ENCODE measurements around the gene GOSR2.
"Not testable (repeated sequence)": the region's sequence is repeated elsewhere in the genome, so short reads cannot be mapped to it uniquely, and the experiment has no call there.

GOSR2 gene

DNA sequence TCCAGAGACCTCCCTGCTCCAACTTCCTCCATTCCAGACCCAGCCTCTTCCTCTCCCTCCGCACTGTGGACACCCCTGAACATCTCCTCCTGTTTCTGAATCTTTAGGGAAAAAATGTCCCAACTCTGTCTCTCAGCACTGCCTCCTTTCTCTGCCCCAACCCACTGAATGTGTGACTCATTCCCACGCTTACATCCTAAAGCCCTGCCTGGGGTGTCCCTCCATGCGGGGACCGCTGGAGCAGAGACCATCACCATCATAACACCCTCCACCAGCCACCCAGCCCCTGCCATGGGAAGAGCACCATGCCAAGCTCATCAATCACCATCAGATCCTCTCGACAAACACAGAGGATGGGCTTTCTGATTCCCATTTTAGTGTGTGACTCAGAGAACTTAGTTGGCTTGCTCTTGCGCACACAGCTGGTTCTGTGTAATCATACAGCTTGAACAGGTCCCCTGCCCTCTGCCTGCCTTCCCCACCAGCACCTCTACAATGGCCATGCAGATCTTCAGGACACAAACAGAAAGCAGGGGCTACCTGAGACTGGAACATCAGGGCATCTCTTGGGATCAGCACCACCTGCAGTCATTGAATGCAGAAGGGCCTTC lies 45.4 kb downstream of the GOSR2 start:
- DNase-seq, result no peak

DNA sequence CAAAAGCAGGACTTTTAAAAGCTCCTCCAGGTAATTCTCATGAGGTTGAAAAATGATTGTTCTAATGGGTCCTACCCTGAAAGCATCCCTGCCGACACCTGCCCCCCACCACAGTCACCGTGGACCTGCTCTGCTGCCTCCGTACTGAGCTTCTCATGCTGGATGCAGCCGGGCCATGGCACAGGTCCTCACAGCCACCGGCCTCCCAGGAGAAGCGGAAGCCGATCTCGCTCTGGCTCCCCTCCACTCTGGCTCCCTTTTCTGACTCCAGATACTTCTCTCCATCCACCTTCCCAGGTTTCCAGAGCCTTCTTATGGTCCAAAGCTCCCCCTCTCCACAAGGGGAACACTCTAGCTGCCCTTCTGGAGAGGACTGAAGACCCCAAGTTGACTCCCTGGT lies 45.9 kb downstream of the GOSR2 start:
- no peak for DNase-seq

DNA sequence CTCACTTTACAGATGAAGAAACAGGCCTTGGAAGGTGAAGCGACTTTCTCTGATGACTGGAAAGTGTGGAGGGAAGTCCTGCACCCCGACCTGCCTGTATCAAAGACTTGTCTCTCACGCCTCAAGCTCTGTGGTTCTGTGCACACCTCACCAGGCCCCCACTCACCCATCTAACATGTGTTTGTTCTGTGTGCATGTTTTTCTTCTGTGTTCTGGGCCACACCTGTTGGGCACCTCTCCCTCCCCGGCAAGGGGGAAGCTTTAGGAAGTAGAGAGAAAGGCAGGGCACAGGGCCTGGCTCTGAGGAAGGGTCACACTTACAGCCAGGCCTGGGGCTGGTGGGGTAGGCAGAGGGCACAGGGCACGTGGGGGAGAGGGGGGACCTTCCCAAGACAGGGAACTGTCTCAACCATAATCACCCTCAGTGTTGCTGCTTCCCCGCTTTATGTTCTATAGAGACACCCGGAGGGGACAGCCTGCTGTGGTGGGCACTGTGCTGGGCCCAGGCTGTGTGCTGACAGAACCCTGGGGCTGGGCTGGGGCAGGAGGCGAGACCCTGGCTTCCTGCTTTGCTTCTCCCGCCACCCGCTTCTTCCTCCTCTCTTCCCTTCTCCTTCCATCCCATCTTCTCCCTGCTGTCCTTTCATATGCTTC lies 48.8 kb downstream of the GOSR2 start:
- no peak for DNase-seq

DNA sequence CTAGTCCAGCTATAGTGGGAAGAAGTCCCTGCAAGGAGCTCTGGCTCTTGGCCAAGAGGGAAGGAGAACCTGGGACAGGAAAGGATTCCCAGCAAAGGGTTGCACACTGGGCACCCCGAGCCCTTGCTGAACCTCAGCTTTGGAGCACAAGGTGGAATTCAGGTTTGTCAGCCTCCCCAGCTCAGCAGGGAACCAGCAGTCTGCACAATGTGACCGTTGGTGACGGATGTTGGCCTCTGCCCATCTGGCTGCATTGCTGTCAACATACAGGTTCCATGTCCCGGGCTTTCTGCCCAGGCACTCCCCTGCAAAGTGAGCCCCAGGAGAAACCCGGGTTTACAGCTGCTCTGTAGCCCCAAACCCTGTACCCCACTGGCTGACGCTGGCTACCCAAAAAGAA lies 49.4 kb downstream of the GOSR2 start:
- no peak for DNase-seq

DNA sequence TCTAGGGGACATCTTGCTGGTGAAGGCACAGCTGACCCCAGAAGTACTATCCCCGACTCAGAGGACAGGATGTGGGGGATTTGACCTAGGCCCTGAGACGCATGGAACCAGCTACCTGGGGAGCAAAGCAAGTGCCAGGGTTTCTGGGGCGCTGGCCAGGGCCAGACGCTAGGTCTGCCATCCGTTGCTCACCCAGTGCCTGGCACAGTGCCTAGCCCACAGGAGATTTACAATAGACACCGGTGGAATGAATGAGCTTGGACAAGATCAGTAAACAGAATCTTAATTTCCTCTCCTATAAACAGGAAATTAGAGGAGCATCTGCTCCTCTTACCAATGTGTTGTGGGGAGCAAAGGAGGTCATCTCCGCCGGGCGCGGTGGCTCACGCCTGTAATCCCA lies 51.1 kb downstream of the GOSR2 start:
- DNase-seq, result no peak

DNA sequence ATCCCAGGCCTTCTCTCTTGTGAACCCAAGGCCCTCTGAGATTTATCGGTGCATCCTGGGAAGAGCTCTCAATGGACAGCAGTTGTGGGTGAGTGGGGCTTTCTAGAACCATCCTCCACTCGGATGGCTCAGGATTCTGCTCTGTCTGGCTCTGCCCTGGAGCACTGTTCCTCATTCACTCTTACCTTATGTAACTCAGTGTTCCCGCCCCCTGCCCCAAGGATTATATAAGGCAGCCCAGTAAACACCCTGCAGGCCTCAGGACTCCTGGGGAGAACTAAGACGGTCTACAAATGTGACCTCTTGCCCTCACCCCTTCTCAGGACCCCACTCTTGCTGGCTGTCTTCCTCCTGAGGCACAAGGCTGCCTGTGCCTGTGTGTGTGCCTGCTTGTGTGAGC lies 52.3 kb downstream of the GOSR2 start:
- no peak for DNase-seq

DNA sequence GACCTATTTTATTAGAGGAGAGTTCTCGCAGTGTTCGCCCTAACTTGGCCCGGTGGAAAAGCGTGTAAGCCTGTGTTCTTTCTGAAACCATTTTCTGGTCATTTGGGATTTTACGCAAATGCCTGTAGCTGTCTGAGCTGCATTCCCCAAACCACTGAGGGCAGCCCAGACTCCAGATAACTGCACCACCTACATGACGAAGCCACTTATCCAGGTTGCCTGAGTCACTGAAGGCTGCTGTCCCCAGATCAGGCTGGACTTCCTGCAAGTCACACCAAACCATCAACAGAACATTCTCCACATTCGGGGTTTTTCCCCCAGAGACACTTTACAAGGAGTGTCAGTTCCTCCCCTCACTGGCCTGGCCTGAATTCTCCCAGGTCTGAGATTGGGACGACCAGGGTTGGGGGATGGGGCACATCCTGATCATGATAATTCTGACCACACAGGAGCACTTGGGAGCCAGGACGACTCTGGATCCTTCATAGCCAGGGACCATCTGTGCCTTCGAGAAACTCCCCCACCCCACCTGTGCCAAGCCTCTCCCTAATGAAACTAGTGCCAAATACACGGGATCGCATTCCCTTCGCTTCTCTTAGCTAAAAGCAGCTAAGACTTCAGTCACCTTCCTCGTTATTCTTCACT lies 53.8 kb downstream of the GOSR2 start:
- DNase-seq, result no peak

DNA sequence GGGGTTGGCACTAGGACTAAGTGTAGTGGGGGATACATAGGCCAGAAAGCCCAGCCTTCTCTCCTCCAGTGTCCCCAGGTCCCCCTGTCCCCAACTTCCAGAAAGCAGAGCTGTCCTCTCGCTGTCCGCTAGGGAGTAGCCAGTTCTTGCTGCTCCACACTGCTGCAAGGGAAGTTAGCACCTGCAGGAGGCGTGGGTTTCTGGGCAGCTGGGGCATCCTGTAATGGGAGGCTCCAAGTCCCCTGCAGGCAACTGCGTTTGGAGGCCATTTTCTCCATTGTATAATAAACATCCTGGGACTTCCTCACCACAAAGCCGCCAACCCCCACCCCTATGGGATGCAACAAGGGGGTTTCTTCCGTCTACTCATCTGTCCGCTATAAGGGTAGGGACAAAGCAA lies 54.4 kb downstream of the GOSR2 start:
- no peak for DNase-seq

DNA sequence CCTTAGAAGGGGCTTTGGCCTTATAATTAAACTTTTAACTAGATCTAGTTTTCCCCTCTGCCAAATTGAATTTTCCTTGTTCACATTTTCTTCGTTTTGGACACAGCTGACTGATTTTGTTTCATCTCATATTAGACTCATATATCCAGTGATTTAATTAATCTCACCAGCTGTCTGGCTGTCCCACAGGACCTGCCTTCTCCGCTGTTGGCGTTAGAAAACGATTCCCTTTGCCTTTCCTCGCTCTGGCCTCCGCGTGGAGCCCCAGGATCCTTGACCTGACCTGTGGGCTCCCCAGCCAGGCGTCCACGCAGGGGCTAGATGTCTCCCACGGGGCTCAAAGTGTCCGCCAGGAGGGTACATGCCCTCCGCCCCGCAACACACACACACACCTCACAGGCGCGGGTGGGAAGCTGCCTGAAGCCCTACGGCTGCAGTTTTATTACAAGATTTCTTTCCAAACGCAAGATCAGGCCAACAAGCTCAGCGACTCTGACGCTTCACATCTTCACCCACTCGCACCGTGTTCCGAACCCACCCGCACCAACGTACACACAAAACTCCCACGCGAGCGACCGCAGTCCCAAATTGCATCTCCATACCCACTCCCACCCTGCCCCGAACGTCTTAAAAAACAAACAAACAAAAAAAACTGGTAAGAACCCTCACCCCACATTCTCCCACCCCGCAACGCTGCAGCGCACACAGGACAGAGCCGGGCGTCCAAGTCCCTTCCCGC lies 55.0 kb downstream of the GOSR2 start:
- no peak for DNase-seq

DNA sequence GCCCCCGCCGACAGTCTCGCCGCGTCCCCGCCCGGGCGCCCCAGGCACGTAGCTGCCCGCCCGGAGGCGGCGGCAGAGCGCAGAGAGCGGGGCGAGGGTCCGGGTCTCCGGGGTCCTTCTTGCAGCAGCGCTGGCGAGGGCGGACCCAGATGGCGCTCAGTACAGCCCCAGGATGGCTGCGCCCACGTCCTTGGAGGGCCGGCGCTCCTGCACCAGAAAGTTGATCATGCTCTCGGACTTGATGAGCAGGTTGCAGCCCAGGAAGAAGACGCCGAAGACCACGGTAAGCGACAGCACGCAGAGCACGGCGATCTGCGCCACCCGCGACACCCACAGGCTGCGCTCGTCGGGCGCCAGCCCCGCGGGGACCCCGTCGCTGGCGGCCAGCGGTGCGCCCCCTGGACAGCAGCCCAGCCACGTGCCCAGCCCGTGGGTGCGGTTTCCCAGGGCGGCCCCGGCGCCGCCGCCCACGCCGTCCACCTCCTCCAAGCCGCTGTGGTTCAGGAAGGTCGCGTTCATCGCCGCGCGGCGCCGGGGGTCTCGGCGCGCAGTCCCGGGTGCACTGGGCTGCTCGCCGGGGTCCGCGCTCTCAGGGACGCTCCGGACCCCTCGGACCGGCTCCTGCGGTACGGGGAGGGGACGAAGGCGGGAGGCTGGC lies 55.7 kb downstream of the GOSR2 start:
- no peak for DNase-seq

DNA sequence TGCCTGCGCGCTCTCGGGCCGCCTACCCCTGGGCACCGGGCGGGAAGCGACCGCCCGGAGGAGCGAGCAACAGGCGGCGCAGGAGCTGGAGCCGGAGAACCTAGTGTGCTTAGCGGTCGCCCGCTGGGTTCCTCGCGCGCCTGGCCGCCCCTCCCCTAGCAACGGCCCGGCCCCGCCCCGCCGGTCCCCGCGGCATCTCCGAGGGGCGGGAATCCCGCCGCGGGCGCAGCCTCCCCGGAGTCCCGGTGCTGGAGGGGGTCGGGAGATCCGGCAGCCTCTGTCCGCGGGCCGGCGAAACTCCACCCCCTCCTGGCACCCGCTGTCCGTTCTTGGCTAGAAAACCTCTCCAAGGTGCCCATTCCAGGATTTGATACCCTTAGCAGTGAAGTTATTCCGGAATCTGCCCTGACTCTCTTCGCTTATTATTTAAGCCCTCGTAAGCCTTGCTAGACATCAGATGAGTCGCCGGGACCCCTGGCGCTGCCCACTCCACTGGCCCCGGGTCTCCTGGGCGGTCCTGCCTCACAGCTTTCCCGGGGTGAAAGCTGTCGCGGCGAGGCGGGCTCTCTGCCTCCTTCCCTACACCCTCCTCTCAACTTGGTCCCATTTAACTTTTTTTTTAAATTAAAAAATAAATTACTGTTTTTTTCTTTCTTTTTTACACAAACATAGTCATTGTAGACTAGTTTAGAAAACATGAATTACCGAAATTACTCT lies 56.3 kb downstream of the GOSR2 start, which contains the start of gene RPRML:
Gene RPRML (minus strand): TSS at position 107 of the 717 bp plus-strand sequence. CDS start 246 bp downstream, outside the sequence.
- DNase-seq, result no peak

DNA sequence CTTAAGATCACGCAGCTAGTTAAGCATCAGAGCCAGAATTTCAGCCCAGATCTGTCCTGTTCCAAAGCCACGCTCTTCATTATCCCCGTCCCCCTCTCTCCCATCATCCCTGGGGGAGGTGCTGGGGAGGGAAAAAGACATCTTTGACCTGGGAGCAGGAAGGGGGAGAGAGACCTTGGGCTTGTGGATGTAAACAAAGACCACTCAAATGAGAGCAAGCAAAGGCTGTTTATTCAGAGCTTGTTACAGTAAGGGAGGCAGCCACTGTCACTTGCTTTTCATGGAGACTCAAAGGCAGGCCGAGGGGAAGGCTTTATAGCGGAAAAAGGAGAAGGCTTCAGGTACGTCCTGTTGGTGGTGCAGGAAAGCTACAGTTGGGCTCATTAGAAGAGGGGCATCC lies 59.6 kb downstream of the GOSR2 start:
- DNase-seq, result no peak

DNA sequence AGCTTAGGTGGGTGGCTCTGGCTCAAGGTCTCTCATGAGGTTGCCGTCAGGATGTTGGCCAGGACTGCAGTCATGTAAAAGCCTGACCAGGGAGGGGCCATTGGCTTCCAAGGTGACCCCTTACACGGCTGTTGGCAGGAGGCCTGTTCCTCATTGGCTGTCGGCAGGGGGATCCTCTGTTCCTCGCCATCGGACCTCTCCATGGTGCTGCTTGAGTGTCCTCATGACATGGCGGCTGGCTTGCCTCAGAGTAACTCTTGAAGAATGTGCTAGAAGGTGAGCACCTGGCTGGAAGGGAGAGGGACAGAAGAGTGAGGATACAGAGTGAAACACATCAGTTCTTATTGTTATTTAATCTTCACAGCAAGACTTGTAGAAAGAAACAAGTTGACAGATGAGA lies 60.8 kb downstream of the GOSR2 start:
- DNase-seq, result no peak

DNA sequence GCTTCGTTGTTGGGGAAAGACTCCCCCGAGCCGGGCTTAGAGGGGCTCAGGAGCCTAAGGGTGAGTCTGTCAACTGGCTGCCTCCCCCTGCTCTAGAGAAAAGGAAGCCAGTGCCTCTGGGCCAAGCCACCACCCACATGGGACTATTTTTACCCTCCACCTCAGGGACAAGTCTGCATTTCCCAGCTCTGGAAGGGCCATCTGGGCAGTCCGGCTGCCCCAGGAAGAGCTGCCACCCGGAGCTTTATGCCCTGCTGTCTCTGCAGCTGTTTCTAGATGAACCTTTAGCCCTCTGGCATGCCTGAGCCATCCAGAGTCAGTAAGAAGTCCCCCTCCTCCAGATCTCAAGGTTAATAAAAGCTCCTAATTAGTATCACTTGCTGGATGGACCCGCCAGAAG lies 61.4 kb downstream of the GOSR2 start:
- DNase-seq, result no peak

DNA sequence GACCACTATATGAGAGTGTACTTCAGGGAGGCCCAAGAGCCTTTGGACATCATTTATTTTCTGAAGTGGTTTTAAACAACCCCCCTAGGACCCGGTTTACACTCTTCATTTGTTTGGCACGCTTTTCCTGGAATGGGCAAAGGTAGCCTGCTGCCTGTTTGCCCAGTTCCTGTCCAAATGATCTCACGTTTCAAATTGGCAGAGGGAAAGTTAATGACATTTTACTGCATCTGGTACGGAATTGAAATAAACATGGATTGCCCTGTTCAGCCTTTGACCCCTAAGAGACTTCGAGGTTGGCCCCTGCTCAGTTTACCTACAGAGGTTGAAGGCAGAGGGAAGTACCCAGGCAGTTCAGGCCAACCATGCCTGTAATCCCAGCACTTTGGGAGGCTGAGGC lies 61.9 kb downstream of the GOSR2 start:
- DNase-seq, result no peak

DNA sequence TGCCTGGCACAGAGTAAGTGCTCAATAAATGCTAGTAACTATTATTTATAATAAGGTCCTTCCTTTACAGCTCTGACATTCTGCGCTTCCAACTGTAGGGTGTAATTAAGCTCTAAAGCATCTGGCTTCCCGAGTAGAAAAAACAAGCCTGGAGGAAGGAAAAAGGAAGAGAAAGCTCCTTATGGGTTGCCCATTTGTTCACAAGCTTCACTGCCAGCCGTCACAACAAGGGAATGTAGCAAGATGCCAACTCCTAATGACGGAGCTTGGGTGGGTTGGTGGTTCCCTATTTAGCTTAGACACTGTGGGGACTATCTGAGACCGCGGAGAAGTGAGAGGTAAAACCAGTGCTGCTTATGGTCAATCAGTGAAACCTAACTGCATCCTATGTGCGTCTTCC lies 63.4 kb downstream of the GOSR2 start:
- DNase-seq, result no peak

DNA sequence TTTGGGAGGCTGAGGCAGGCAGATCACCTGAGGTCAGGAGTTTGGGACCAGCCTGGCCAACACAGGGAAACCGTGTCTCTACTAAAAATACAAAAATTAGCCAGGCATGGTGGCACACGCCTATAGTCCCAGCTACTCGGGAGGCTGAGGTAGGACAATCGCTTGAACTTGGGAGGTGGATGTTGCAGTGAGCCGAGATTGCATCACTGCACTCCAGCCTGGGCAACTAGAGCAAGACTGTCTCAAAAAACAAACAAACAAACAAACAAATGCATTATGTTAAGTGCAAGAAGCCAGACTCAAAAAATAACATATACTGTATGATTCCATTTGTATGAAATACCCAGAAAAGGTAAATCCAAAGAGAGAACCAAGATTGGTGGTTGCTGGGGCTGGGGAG lies 65.0 kb downstream of the GOSR2 start:
- DNase-seq, result not testable (repeated sequence)

DNA sequence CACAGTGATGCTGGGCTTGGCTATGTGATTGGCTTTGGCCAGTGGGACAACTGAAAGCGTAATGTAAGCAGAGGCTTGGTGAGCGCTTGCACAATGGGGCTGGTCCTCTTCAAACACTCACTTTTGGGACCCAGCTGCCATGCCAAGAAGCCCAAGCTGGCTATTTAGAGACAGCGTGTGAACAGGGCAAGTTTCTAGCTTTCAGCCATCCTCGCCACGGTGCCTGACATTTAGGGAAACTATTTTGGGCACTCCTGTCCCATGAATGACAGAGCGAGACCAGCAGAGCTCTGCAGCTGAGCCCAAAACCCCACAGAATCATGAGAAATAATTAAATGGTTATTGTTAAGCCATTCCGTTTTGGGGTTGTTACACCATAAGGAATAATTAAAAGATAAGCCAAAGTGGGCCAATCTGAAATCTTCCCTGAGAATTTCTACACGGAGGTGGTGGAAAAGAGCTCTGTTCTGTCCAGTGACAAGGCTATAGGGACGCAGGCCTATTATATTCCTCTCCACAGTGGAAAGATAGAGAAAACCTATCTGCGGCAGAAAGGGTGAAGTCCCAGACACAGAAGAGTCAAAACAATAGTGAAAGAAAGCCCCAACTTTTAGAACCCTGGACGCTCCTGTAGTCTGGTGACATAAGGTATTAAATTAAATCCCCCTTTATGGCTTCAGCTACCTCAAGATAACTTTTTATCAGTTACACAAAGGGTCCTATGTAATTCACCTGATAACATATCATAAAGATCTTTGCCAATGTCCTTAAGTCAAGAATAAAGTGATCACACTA lies 66.9 kb downstream of the GOSR2 start:
- no peak for DNase-seq

DNA sequence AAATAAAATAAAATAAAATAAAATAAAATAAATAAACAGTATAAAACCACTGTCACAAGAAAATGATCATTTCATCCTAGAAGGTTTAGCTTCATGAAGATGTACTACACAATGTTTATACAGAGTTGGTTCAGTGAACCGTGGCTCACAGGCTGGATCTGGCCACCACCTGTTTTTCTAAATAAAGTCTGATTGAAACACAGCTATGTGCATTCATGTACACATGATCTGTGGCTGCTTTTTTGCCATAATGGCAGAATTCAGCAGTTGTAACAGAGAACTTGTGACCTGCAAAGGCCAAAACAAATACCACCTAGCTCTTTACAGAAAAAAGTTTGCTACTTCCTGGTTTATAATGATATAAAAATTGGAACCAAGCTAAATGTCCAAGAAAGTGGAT lies 68.7 kb downstream of the GOSR2 start:
- DNase-seq, result no peak
